Anterior cingulate cortex (tissue), 58 donors: Measurements from ENCODE around the gene SH3GL1.

Experiments
- DNase-seq, 58 donors: peaks; one replicate each; lab custom pipeline; 2025; lab: John Stamatoyannopoulos, UW

The SH3GL1 gene

GRCh38 chr19:4432918-4433506, 32.7 kb upstream of the SH3GL1 start:
- DNase-seq, result no peak

GRCh38 chr19:4431808-4432674, 31.7 kb upstream of the SH3GL1 start:
- peak in 9 of 58 donors; percentile 12 to 44 (median 20) for DNase-seq

- no peak for DNase-seq
These were observed 30.9 kb upstream of the SH3GL1 start for GRCh38 chr19:4431296-4431695.

GRCh38 chr19:4430760-4431159, 30.4 kb upstream of the SH3GL1 start:
- peak in 19 of 58 donors; percentile 10 to 67 (median 24) for DNase-seq

- no peak for DNase-seq
These were observed 29.4 kb upstream of the SH3GL1 start for GRCh38 chr19:4429771-4430171.

- DNase-seq, result no peak
These were observed 28.9 kb upstream of the SH3GL1 start for GRCh38 chr19:4429256-4429655.

- no peak for DNase-seq
These were observed 28.1 kb upstream of the SH3GL1 start for GRCh38 chr19:4428326-4428975.

- no peak for DNase-seq
These were observed 25.2 kb upstream of the SH3GL1 start for GRCh38 chr19:4425537-4425936.

GRCh38 chr19:4423416-4424126, 23.2 kb upstream of the SH3GL1 start:
- DNase-seq, result no peak

- no peak for DNase-seq
These were observed 15.9 kb upstream of the SH3GL1 start for GRCh38 chr19:4416268-4416667.

GRCh38 chr19:4415352-4415751, 15.0 kb upstream of the SH3GL1 start:
- DNase-seq, result peak in 31 of 58 donors; percentile 9 to 68 (median 40)

- DNase-seq, result peak in 4 of 58 donors; percentile 13 to 30 (median 24)
These were observed 14.5 kb upstream of the SH3GL1 start for GRCh38 chr19:4414800-4415321.

- DNase-seq, result no peak
These were observed 13.9 kb upstream of the SH3GL1 start for GRCh38 chr19:4414144-4414799.

GRCh38 chr19:4413588-4413987, 13.2 kb upstream of the SH3GL1 start:
- no peak for DNase-seq

GRCh38 chr19:4409123-4409933, 9.0 kb upstream of the SH3GL1 start:
- DNase-seq, result no peak

- DNase-seq, result no peak
These were observed 6.3 kb upstream of the SH3GL1 start for GRCh38 chr19:4406626-4407025.

GRCh38 chr19:4405977-4406376, 5.6 kb upstream of the SH3GL1 start:
- DNase-seq, result no peak

- DNase-seq, result no peak
These were observed 2.8 kb upstream of the SH3GL1 start for GRCh38 chr19:4403005-4403761.
